ENCODE results near the gene KDM7A. TPM values are rescaled to one million over a fixed set of nuclear protein-coding genes. Genes with fewer than 3 reads are reported as not detected.

Gene KDM7A
- total and polyA plus RNA-seq, 9 of the 15 experiments (the other 6 are each of a cell fraction or from before 2014, with no cell fraction given), result 0.90 to 8.4 (median 7.0) TPM

DNA sequence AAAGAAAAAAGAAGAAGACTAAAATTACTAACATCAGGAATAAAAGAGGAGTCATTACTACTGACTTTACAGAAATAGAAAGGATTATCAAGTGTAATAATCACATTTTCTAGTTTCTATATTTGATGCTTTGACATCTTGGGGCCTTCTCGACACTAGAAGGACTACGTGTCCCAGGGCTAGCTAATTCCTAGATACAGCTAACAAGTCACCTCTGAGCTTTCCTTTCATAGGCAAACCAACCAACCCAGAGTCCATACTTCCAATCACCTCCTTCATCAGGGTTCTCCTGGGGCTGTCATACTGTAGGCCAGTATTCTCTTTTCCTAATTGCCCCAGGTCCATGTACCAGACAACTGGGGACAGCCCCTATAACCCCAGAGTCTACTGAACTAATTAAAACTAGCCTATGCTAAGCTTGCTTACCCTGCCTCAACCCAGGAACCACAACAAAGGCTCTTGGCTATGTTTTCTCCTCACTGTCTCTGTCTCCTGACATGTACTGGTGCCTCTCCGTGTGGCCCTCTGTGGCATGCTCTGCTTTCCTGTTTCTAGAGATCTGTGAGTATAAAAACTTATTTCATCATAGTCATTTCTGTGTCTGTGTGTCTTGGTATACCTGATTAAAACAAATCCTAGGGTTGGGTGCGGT is 107.4 kb downstream of the KDM7A start:
- H3K79me2 ChIP-seq (ENCODE audit: control insufficient read depth, insufficient read depth, low read length), result no peaks in the 10 kb centered on the region
- peak overlapping the region; percentile 20; the same call in 1 of the 2 replicates for H2AFZ ChIP-seq (ENCODE audit: low read depth, low read length)
- ChIA-PET POLR2A (interaction anchor here (1.6 to 3.1 kb wide), 2 partner anchors 9 to 16 kb away, joined by 5 to 14 read pairs; no protein-coding TSS in a partner anchor), CTCF (ENCODE audit: low intra/inter-chr PET ratio) (no interaction called here)
- H3K4me1 ChIP-seq (replicated peaks in 1 of 2; ENCODE audit: control insufficient read depth in 2 of 2, insufficient read depth in 2 of 2, low read length in 2 of 2), result no peaks in the 10 kb centered on the region; a peak in 1 of 5 replicates
- no peaks in the 10 kb centered on the region for H3K9me1 ChIP-seq (ENCODE audit: control insufficient read depth, insufficient read depth, low read length)
- BruUV-seq (replicated peaks), result no TSS peak
- in situ Hi-C loops (cut with MboI) (no loop called here), intact Hi-C loops (cut with micrococcal nuclease) (no loop called here)
- no peak overlapping the region for H3K9ac ChIP-seq (ENCODE audit: insufficient read depth in 1 of 2, low read depth in 2 of 2, low read length in 2 of 2)
- ATAC-seq (peak; percentile 43), DNase-seq (ENCODE audit: extremely low read depth in 1 of 4, low spot score in 3 of 4) (no peak), FAIRE-seq (no peak)
- no peaks in the 10 kb centered on the region for H3K36me3 ChIP-seq (ENCODE audit: control insufficient read depth, insufficient read depth, low read length)
- no peak overlapping the region for H3K4me3 ChIP-seq
- peaks cover 5% of the 10 kb centered on the region; the same call in 1 of the 2 replicates for H3K9me3 ChIP-seq (replicated peaks; ENCODE audit: control insufficient read depth, insufficient read depth, low read depth, low read length)
- H3K4me2 ChIP-seq (ENCODE audit: insufficient read depth, low read length), result no peak overlapping the region
- TF ChIP-seq ZNF431 (CRISPR knock-in tag; IDR thresholded peaks at IDR 0.05), result no peak
- no peak for TF ChIP-seq ZNF583 (CRISPR knock-in tag; IDR thresholded peaks at IDR 0.05)
- TF ChIP-seq ZNF699 (CRISPR knock-in tag; IDR thresholded peaks at IDR 0.05; ENCODE audit: insufficient replicate concordance), result no peak
- TF ChIP-seq ERF (CRISPR knock-in tag; IDR thresholded peaks at IDR 0.05), result no peak
- no peak for TF ChIP-seq SIN3A (IDR thresholded peaks at IDR 0.05; ENCODE audit: borderline replicate concordance in 2 of 2, control insufficient read depth in 1 of 2, low read depth in 2 of 2, low read length in 2 of 2)
- no peak for TF ChIP-seq PHF21A (IDR thresholded peaks at IDR 0.05; ENCODE audit: borderline replicate concordance, low read depth)
- TF ChIP-seq, protein P1, sequence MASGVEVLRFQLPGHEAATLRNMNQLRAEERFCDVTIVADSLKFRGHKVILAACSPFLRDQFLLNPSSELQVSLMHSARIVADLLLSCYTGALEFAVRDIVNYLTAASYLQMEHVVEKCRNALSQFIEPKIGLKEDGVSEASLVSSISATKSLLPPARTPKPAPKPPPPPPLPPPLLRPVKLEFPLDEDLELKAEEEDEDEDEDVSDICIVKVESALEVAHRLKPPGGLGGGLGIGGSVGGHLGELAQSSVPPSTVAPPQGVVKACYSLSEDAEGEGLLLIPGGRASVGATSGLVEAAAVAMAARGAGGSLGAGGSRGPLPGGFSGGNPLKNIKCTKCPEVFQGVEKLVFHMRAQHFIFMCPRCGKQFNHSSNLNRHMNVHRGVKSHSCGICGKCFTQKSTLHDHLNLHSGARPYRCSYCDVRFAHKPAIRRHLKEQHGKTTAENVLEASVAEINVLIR (CRISPR knock-in tag; IDR thresholded peaks at IDR 0.05), result no peak
- TF ChIP-seq, protein P2, sequence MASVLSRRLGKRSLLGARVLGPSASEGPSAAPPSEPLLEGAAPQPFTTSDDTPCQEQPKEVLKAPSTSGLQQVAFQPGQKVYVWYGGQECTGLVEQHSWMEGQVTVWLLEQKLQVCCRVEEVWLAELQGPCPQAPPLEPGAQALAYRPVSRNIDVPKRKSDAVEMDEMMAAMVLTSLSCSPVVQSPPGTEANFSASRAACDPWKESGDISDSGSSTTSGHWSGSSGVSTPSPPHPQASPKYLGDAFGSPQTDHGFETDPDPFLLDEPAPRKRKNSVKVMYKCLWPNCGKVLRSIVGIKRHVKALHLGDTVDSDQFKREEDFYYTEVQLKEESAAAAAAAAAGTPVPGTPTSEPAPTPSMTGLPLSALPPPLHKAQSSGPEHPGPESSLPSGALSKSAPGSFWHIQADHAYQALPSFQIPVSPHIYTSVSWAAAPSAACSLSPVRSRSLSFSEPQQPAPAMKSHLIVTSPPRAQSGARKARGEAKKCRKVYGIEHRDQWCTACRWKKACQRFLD (CRISPR knock-in tag; IDR thresholded peaks at IDR 0.05), result no peak
- no peak for TF ChIP-seq ELF4 (CRISPR knock-in tag; IDR thresholded peaks at IDR 0.05)
- TF ChIP-seq ZNF224 (CRISPR knock-in tag; IDR thresholded peaks at IDR 0.05), result no peak
- 26% methylated on average over 4 of the region's 4 CpGs for WGBS (ENCODE audit: insufficient coverage, low coverage, missing lambda C conversion rate)
- no peaks in the 10 kb centered on the region for H4K20me1 ChIP-seq (replicated peaks; ENCODE audit: control insufficient read depth, insufficient read depth, low read length)
- H3K27me3 ChIP-seq (ENCODE audit: control insufficient read depth in 2 of 2, insufficient read depth in 2 of 2, low read length in 2 of 2), result peaks cover 4 to 7% of the 10 kb centered on the region in 2 experiments; a peak in 1 of 5 replicates
- no peak overlapping the region for H3K27ac ChIP-seq (ENCODE audit: extremely low read depth, low read depth, low read length)

Data from K562 (cell line).